Spleen (tissue), 7 donors: ENCODE results near the gene MXD4.

Experiments
- CTCF ChIP-seq, 11 experiments: fragments of 200-600 bp in 7 of 11; fragments of 450-650 bp in 4 of 11; sonication (generic) in 4 of 11; IDR thresholded peaks in 8 of 11; conservative IDR thresholded peaks in 3 of 11; 1 replicate in 7 of 11; 2 replicates in 4 of 11; pipeline versions ENCODE4 v1.4.0 to v1.8.0; 2016 to 2021; ENCODE audit warnings: antibody characterized with exemption in 11 of 11, inconsistent platforms in 4 of 11, mild to moderate bottlenecking in 1 of 11
- POLR2A ChIP-seq, 3 donors: fragments of 450-650 bp; IDR thresholded peaks; one replicate each; pipeline ENCODE4 v1.5.1; 2017; ENCODE audit warnings: antibody characterized with exemption in 3 of 3, mild to moderate bottlenecking in 1 of 3
- donor health status: DM: no; HTN: no; CAD: no; lungs with moderate emphysema.
- donor health status: DM: no; HTN: no; CAD: no.
- donor health status: DM: no; HTN: no; CAD: no.

GRCh38 chr4:2256781-2257191 is 5.1 kb downstream of the MXD4 start:
- TF ChIP-seq CTCF (IDR thresholded peaks at IDR 0.05 in 8 of 11, conservative IDR thresholded peaks at IDR 0.05 in 3 of 11) (no peak), POLR2A (IDR thresholded peaks at IDR 0.05) (no peak)
